Activated B cell treated with CpG ODN at 0.5 μM for 24 hours (primary cell): ENCODE measurements around the gene ASXL3. TPM values are rescaled to one million over a fixed set of nuclear protein-coding genes. Genes with fewer than 3 reads are reported as not detected.

Source experiments
- ATAC-seq: fragments of 200-7000 bp; cut with Tn5 transposase; one replicate; pipeline ENCODE4 v1.10.0; 2021; ENCODE audit warnings: low read depth, mild to moderate bottlenecking, moderate library complexity
- CTCF ChIA-PET: fragments of 350-600 bp; sonication (Branson Sonifier 250); formaldehyde crosslinking; loops from one replicate; lab custom pipeline; 2021; ENCODE audit warnings: antibody characterized with exemption; lab: Charles Lee
- POLR2A ChIA-PET: fragments of 350-600 bp; sonication (Branson Sonifier 250); formaldehyde crosslinking; loops from one replicate; lab custom pipeline; 2021; ENCODE audit warnings: antibody characterized with exemption; lab: Charles Lee
- DNase-seq: peaks from one replicate; pipeline ENCODE4 v3.0.0; 2022
- H3K27ac Mint-ChIP-seq: one replicate; pipeline ENCODE4 v1.8.0; 2020; ENCODE audit warnings: mixed read lengths
- H3K27me3 Mint-ChIP-seq: one replicate; pipeline ENCODE4 v1.8.0; 2021; ENCODE audit warnings: mixed read lengths
- H3K36me3 Mint-ChIP-seq: one replicate; pipeline ENCODE4 v1.8.0; 2021; ENCODE audit warnings: low read depth, mixed read lengths
- H3K4me1 Mint-ChIP-seq: one replicate; pipeline ENCODE4 v1.8.0; 2021; ENCODE audit warnings: mixed read lengths
- H3K4me3 Mint-ChIP-seq: one replicate; pipeline ENCODE4 v1.8.0; 2020; ENCODE audit warnings: mild to moderate bottlenecking, mixed read lengths
- H3K9me3 Mint-ChIP-seq: one replicate; pipeline ENCODE4 v1.8.0; 2020; ENCODE audit warnings: mixed read lengths
- CTCF ChIP-seq: fragments of 200-600 bp; IDR thresholded peaks from one replicate; pipeline ENCODE4 v1.8.0; 2022; ENCODE audit warnings: antibody characterized with exemption, mild to moderate bottlenecking
- intact Hi-C: fragments of 100-400 bp; cut with micrococcal nuclease; formaldehyde crosslinking; loops from one replicate; pipeline ENCODE4 v1.15.1; 2024
- total RNA-seq: library from RNA; stranded (reverse); gene quantifications from 2 replicates; pipeline ENCODE4 v1.2.3, GENCODE V29; 2022

Gene ASXL3
- total RNA-seq, 1 donor from 2014 or later, result not detected

GRCh38 chr18:33741760-33742159 is 163.7 kb downstream of the ASXL3 start:
- H3K36me3 Mint-ChIP-seq, result no peaks in the 10 kb centered on the region

DNA sequence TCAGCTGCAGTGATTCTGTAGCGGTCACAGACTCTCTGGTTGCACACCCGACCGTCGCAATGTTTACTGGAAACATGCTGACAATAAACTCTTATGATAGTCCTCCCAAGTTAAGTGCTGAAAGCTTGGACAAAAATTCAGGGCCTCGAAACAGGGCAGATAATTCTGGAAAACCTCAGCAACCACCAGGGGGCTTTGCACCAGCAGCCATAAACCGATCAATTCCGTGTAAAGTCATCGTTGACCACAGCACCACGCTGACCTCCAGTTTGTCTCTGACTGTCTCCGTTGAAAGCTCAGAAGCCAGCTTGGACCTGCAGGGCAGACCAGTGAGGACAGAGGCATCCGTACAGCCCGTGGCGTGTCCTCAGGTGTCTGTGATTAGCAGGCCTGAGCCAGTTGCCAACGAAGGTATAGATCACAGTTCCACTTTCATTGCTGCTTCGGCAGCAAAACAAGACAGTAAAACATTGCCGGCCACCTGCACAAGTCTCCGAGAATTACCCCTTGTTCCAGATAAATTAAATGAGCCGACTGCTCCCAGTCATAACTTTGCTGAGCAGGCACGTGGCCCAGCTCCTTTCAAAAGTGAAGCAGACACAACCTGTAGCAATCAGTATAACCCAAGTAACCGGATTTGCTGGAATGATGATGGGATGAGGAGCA is 166.1 kb downstream of the ASXL3 start:
- no peaks in the 10 kb centered on the region for H3K9me3 Mint-ChIP-seq
- CTCF ChIA-PET, result no interaction called here
- no peaks in the 10 kb centered on the region for H3K4me1 Mint-ChIP-seq
- POLR2A ChIA-PET, result no interaction called here
- TF ChIP-seq CTCF, result no peak
- DNase-seq (no peak), ATAC-seq (no peak)
- no peak overlapping the region for H3K27ac Mint-ChIP-seq
- no peaks in the 10 kb centered on the region for H3K27me3 Mint-ChIP-seq
- H3K36me3 Mint-ChIP-seq, result no peaks in the 10 kb centered on the region
- intact Hi-C loops, result no loop called here
- no peak overlapping the region for H3K4me3 Mint-ChIP-seq

More at GRCh38 chr18:33741760-33742159, 163.7 kb downstream of the ASXL3 start:
- POLR2A ChIA-PET, result no interaction called here
- no peak for TF ChIP-seq CTCF
- Mint-ChIP-seq H3K9me3 (no peaks in the 10 kb centered on the region), H3K4me3 (no peak overlapping the region), H3K4me1 (no peaks in the 10 kb centered on the region), H3K27me3 (no peaks in the 10 kb centered on the region), H3K27ac (no peak overlapping the region)
- ATAC-seq (no peak), DNase-seq (no peak)
- CTCF ChIA-PET, result no interaction called here
- intact Hi-C loops, result no loop called here

DNA sequence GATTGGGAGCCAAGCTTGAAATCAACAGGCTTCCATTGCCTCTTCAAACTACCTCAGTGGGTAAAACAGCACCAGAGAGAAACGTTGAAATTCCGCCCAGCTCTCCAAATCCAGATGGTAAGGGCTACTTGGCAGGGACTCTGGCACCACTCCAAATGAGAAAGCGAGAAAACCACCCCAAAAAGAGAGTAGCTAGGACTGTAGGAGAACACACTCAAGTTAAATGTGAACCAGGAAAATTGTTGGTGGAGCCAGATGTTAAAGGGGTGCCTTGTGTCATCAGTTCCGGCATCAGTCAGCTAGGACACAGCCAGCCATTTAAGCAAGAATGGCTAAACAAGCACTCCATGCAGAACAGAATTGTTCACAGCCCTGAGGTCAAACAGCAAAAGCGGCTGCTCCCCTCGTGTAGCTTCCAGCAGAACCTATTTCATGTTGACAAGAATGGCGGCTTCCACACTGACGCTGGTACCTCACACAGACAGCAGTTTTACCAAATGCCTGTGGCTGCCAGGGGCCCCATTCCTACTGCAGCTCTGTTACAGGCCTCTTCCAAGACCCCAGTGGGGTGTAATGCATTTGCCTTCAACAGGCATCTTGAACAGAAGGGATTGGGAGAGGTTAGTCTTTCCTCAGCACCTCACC is 167.3 kb downstream of the ASXL3 start:
- H3K4me3 Mint-ChIP-seq, result no peak overlapping the region
- no peaks in the 10 kb centered on the region for H3K27me3 Mint-ChIP-seq
- no peaks in the 10 kb centered on the region for H3K4me1 Mint-ChIP-seq
- no peaks in the 10 kb centered on the region for H3K36me3 Mint-ChIP-seq
- ATAC-seq (no peak), DNase-seq (no peak)
- ChIA-PET CTCF (no interaction called here), POLR2A (no interaction called here)
- intact Hi-C loops, result no loop called here
- no peak overlapping the region for H3K27ac Mint-ChIP-seq
- TF ChIP-seq CTCF, result no peak
- H3K9me3 Mint-ChIP-seq, result no peaks in the 10 kb centered on the region

DNA sequence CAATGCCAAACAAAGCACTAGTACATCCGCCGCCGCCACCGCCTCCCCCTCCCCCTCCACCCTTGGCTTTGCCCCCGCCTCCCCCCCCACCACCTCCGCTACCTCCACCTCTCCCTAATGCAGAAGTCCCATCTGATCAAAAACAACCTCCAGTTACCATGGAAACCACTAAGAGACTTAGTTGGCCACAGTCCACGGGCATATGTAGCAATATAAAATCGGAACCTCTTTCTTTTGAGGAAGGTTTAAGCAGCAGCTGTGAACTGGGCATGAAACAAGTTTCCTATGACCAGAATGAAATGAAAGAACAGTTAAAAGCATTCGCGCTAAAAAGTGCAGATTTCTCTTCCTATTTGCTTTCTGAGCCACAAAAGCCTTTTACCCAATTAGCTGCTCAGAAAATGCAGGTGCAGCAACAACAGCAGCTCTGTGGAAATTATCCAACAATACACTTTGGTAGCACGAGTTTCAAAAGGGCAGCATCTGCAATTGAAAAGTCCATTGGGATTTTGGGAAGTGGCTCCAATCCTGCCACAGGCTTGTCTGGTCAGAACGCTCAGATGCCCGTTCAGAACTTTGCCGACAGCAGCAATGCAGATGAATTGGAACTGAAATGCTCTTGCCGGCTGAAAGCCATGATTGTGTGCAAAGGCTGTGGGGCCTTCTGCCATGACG is 168.0 kb downstream of the ASXL3 start:
- Mint-ChIP-seq H3K9me3 (no peaks in the 10 kb centered on the region), H3K36me3 (no peaks in the 10 kb centered on the region), H3K27ac (no peak overlapping the region), H3K4me1 (no peaks in the 10 kb centered on the region), H3K4me3 (no peak overlapping the region), H3K27me3 (no peaks in the 10 kb centered on the region)
- intact Hi-C loops, result no loop called here
- ChIA-PET POLR2A (no interaction called here), CTCF (no interaction called here)
- DNase-seq (no peak), ATAC-seq (no peak)
- TF ChIP-seq CTCF, result no peak

DNA sequence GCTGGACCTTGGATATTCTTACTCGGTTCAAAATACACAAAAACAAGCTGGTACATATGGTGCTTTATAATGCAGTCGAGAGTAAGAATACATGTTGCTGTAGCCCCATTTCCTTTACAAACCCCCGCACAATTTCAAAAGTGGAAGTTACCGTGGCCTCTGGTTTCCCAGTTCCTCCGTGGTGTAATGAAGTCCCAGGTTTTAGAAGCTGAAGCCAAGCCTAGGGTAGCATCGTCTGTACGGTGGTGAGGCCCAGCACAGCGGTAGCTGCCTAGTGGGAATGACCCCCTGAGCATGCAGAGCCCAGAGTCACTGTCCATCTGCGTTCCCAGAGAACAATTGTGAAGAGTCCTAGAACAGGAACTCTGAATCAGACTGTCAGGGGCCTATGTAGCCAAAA is 171.8 kb downstream of the ASXL3 start:
- CTCF ChIA-PET, result no interaction called here
- no peak for TF ChIP-seq CTCF
- Mint-ChIP-seq H3K9me3 (no peaks in the 10 kb centered on the region), H3K27ac (no peak overlapping the region), H3K36me3 (no peaks in the 10 kb centered on the region), H3K4me3 (no peak overlapping the region), H3K27me3 (no peaks in the 10 kb centered on the region), H3K4me1 (no peaks in the 10 kb centered on the region)
- intact Hi-C loops, result no loop called here
- POLR2A ChIA-PET, result no interaction called here
- DNase-seq, result no peak
- ATAC-seq, result no peak
